ENCODE measurements around the gene PRSS57. TPM values are rescaled to one million over a fixed set of nuclear protein-coding genes. Genes with fewer than 3 reads are reported as not detected.

The PRSS57 gene
- total and polyA plus RNA-seq, 2 of the 13 experiments (the other 11 are each of a cell fraction or from before 2014, with no cell fraction given), result 0.12 TPM; not detected in 1

DNA sequence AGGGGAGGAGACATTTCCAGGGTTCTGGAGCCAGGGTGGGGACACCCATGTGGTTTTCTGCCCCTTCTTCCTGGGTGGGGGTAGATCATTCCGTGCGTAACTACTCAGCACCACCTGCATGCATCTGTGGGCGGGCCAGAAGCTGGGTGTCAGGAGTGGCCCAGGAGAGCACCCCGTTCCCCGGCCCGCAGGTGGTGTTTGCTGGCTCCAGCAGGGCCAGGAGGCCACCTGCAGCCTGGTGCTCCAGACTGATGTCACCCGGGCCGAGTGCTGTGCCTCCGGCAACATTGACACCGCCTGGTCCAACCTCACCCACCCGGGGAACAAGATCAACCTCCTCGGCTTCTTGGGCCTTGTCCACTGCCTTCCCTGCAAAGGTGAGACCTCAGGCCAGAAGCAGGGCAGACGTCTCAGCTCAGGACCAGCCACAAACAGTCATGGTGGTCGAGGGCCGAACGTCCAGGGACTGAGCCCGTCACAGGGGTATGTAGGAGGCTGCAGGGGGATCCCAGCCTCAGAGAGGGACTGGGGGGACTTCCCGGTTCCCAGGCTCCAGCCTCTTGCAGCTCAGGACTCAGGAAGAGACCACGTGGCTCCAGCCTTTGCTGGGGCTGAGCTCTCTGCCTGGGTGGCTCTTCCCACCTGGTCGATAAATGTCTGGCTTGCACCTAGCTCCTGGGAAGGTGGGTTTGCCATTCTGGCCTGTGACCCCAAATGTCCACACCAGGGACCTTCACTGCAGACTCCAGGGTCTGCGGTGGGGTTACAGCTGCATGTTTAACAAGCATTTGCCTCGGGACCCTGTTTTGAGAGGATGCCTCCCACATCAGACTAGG lies 17.4 kb downstream of the PRSS57 start (continued):
- TF ChIP-seq, protein P1, sequence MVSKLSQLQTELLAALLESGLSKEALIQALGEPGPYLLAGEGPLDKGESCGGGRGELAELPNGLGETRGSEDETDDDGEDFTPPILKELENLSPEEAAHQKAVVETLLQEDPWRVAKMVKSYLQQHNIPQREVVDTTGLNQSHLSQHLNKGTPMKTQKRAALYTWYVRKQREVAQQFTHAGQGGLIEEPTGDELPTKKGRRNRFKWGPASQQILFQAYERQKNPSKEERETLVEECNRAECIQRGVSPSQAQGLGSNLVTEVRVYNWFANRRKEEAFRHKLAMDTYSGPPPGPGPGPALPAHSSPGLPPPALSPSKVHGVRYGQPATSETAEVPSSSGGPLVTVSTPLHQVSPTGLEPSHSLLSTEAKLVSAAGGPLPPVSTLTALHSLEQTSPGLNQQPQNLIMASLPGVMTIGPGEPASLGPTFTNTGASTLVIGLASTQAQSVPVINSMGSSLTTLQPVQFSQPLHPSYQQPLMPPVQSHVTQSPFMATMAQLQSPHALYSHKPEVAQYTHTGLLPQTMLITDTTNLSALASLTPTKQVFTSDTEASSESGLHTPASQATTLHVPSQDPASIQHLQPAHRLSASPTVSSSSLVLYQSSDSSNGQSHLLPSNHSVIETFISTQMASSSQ (IDR thresholded peaks at IDR 0.05; ENCODE audit: low read depth), result no peak
- TF ChIP-seq, protein P1 (CRISPR knock-in tag; IDR thresholded peaks at IDR 0.05; ENCODE audit: borderline replicate concordance), result no peak
- TF ChIP-seq SSRP1 (CRISPR knock-in tag; IDR thresholded peaks at IDR 0.05) (no peak), ARNT2 (CRISPR knock-in tag; IDR thresholded peaks at IDR 0.05; ENCODE audit: low read depth) (no peak), AKAP8 (CRISPR knock-in tag; IDR thresholded peaks at IDR 0.05) (peak; percentile 93), POLR2A (IDR thresholded peaks at IDR 0.05; ENCODE audit: insufficient read depth in 1 of 2, low read depth in 2 of 2, low read length in 2 of 2) (peak in 1 of 2 experiments; percentile 27; a peak in 1 of 4 replicates), MLXIP (CRISPR knock-in tag; IDR thresholded peaks at IDR 0.05; ENCODE audit: borderline replicate concordance) (no peak), SATB2 (CRISPR knock-in tag; IDR thresholded peaks at IDR 0.05) (no peak), MED1 (CRISPR knock-in tag; IDR thresholded peaks at IDR 0.05) (0 out of 2 replicates have a peak, but pooled peaks have one; percentile 2), NFYC (CRISPR knock-in tag; IDR thresholded peaks at IDR 0.05) (no peak), PITX1 (CRISPR knock-in tag; IDR thresholded peaks at IDR 0.05) (0 out of 2 replicates have a peak, but pooled peaks have one; percentile 22), MYC (CRISPR knock-in tag; IDR thresholded peaks at IDR 0.05; ENCODE audit: borderline replicate concordance) (0 out of 2 replicates have a peak, but pooled peaks have one; percentile 15)
- TF ChIP-seq, protein P2, sequence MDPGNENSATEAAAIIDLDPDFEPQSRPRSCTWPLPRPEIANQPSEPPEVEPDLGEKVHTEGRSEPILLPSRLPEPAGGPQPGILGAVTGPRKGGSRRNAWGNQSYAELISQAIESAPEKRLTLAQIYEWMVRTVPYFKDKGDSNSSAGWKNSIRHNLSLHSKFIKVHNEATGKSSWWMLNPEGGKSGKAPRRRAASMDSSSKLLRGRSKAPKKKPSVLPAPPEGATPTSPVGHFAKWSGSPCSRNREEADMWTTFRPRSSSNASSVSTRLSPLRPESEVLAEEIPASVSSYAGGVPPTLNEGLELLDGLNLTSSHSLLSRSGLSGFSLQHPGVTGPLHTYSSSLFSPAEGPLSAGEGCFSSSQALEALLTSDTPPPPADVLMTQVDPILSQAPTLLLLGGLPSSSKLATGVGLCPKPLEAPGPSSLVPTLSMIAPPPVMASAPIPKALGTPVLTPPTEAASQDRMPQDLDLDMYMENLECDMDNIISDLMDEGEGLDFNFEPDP (CRISPR knock-in tag; conservative IDR thresholded peaks at IDR 0.05), result 0 out of 2 replicates have a peak, but pooled peaks have one; percentile 43
- TF ChIP-seq, protein P3, sequence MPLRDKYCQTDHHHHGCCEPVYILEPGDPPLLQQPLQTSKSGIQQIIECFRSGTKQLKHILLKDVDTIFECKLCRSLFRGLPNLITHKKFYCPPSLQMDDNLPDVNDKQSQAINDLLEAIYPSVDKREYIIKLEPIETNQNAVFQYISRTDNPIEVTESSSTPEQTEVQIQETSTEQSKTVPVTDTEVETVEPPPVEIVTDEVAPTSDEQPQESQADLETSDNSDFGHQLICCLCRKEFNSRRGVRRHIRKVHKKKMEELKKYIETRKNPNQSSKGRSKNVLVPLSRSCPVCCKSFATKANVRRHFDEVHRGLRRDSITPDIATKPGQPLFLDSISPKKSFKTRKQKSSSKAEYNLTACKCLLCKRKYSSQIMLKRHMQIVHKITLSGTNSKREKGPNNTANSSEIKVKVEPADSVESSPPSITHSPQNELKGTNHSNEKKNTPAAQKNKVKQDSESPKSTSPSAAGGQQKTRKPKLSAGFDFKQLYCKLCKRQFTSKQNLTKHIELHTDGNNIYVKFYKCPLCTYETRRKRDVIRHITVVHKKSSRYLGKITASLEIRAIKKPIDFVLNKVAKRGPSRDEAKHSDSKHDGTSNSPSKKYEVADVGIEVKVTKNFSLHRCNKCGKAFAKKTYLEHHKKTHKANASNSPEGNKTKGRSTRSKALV (CRISPR knock-in tag; IDR thresholded peaks at IDR 0.05), result peak; percentile 28; the same call in 1 of the 2 replicates
- TF ChIP-seq, protein P4, sequence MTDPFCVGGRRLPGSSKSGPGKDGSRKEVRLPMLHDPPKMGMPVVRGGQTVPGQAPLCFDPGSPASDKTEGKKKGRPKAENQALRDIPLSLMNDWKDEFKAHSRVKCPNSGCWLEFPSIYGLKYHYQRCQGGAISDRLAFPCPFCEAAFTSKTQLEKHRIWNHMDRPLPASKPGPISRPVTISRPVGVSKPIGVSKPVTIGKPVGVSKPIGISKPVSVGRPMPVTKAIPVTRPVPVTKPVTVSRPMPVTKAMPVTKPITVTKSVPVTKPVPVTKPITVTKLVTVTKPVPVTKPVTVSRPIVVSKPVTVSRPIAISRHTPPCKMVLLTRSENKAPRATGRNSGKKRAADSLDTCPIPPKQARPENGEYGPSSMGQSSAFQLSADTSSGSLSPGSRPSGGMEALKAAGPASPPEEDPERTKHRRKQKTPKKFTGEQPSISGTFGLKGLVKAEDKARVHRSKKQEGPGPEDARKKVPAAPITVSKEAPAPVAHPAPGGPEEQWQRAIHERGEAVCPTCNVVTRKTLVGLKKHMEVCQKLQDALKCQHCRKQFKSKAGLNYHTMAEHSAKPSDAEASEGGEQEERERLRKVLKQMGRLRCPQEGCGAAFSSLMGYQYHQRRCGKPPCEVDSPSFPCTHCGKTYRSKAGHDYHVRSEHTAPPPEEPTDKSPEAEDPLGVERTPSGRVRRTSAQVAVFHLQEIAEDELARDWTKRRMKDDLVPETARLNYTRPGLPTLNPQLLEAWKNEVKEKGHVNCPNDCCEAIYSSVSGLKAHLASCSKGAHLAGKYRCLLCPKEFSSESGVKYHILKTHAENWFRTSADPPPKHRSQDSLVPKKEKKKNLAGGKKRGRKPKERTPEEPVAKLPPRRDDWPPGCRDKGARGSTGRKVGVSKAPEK (CRISPR knock-in tag; IDR thresholded peaks at IDR 0.05; ENCODE audit: borderline replicate concordance), result no peak

All from HepG2 (cell line).